GM19324 (cell line): ENCODE data around the gene LRFN5.
"Not testable (repeated sequence)": the region's sequence is repeated elsewhere in the genome, so short reads cannot be mapped to it uniquely, and the experiment has no call there.

Source experiments
- ATAC-seq: cut with Tn5 transposase; IDR thresholded peaks from one replicate; pipeline ENCODE4 v1.9.1; 2021; ENCODE audit warnings: mild to moderate bottlenecking, moderate library complexity; ENCODE audit not compliant: unreplicated experiment, low FRiP score

LRFN5 gene

GRCh38 chr14:41875116-41875515, 268.4 kb downstream of the LRFN5 start:
- no peak for ATAC-seq

- no peak for ATAC-seq
Observed at GRCh38 chr14:41878321-41878720, 271.6 kb downstream of the LRFN5 start.

GRCh38 chr14:41891624-41892023, 284.9 kb downstream of the LRFN5 start:
- ATAC-seq = no peak

GRCh38 chr14:41899416-41899815, 292.7 kb downstream of the LRFN5 start:
- ATAC-seq = no peak

GRCh38 chr14:41900644-41901043, 294.0 kb downstream of the LRFN5 start:
- no peak for ATAC-seq

- no peak for ATAC-seq
Observed at GRCh38 chr14:41901089-41901488, 294.4 kb downstream of the LRFN5 start.

GRCh38 chr14:41905394-41905964, 298.8 kb downstream of the LRFN5 start:
- no peak for ATAC-seq

- not testable (repeated sequence) for ATAC-seq
Observed at GRCh38 chr14:41911155-41911554, 304.5 kb downstream of the LRFN5 start.

- no peak for ATAC-seq
Observed at GRCh38 chr14:41913398-41913797, 306.7 kb downstream of the LRFN5 start.

- no peak for ATAC-seq
Observed at GRCh38 chr14:41915732-41916131, 309.1 kb downstream of the LRFN5 start.

- ATAC-seq = no peak
Observed at GRCh38 chr14:41916313-41916712, 309.6 kb downstream of the LRFN5 start.

- ATAC-seq = no peak
Observed at GRCh38 chr14:41925409-41925808, 318.7 kb downstream of the LRFN5 start.

- ATAC-seq = no peak
Observed at GRCh38 chr14:41950428-41951151, 343.9 kb downstream of the LRFN5 start.
